Trophoblast cell (in vitro differentiated cells and primary cell): ENCODE measurements around the gene ABRACL.

Experiments used
- DNase-seq, 2 donors: peaks; one replicate each; pipeline ENCODE4 v3.0.0-alpha.2; 2016
- H2AFZ ChIP-seq: 2 replicates; pipeline ENCODE4 v1.6.1; 2013; ENCODE audit warnings: low read length, moderate library complexity, mild to moderate bottlenecking; ENCODE audit not compliant: insufficient read depth, poor library complexity
- H2AK5ac ChIP-seq: 2 replicates; pipeline ENCODE4 v1.6.1; 2013; ENCODE audit warnings: mild to moderate bottlenecking, low read length
- H2BK120ac ChIP-seq: 2 replicates; pipeline ENCODE4 v1.6.1; 2013; ENCODE audit warnings: low read length, mild to moderate bottlenecking, moderate library complexity; ENCODE audit not compliant: insufficient read depth, poor library complexity
- H2BK12ac ChIP-seq: 2 replicates; pipeline ENCODE4 v1.6.1; 2013; ENCODE audit warnings: mild to moderate bottlenecking, low read length, moderate library complexity
- H2BK5ac ChIP-seq: 2 replicates; pipeline ENCODE4 v1.6.1; 2013; ENCODE audit warnings: low read length, low read depth, moderate library complexity, mild to moderate bottlenecking; ENCODE audit not compliant: poor library complexity
- H3K14ac ChIP-seq: 2 replicates; pipeline ENCODE4 v1.6.1; 2013; ENCODE audit warnings: mild to moderate bottlenecking, low read length
- H3K18ac ChIP-seq: 2 replicates; pipeline ENCODE4 v1.6.1; 2013; ENCODE audit warnings: mild to moderate bottlenecking, low read length
- H3K23ac ChIP-seq: 2 replicates; pipeline ENCODE4 v1.6.1; 2013; ENCODE audit warnings: low read length
- H3K27ac ChIP-seq: 2 replicates; pipeline ENCODE4 v1.5.1; 2013; ENCODE audit warnings: low read depth, mild to moderate bottlenecking, inconsistent platforms, low read length, moderate library complexity
- H3K27me3 ChIP-seq: 2 replicates; pipeline ENCODE4 v1.6.1; 2013; ENCODE audit warnings: inconsistent platforms, mild to moderate bottlenecking, low read length, moderate library complexity; ENCODE audit not compliant: insufficient read depth
- H3K36me3 ChIP-seq, 2 experiments: 1 replicate in 1 of 2; 2 replicates in 1 of 2; pipeline ENCODE4 v1.6.1; 2013; ENCODE audit warnings: low read length in 2 of 2, mild to moderate bottlenecking in 2 of 2, moderate library complexity in 1 of 2; ENCODE audit not compliant: insufficient read depth in 2 of 2, control insufficient read depth in 1 of 2
- H3K4ac ChIP-seq: 2 replicates; pipeline ENCODE4 v1.6.1; 2013; ENCODE audit warnings: low read depth, mild to moderate bottlenecking, low read length, moderate library complexity
- H3K4me1 ChIP-seq, 2 experiments: 1 replicate in 1 of 2; 2 replicates in 1 of 2; pipeline ENCODE4 v1.6.1; 2013; ENCODE audit warnings: low read length in 2 of 2, mild to moderate bottlenecking in 2 of 2, moderate library complexity in 1 of 2; ENCODE audit not compliant: insufficient read depth in 2 of 2, control insufficient read depth in 1 of 2
- H3K4me2 ChIP-seq: 2 replicates; pipeline ENCODE4 v1.6.1; 2013; ENCODE audit warnings: inconsistent platforms, mild to moderate bottlenecking, low read length, moderate library complexity
- H3K4me3 ChIP-seq: 2 replicates; pipeline ENCODE4 v1.5.1; 2013; ENCODE audit warnings: mild to moderate bottlenecking, low read depth, low read length, inconsistent platforms
- H3K79me1 ChIP-seq: one replicate; pipeline ENCODE4 v1.6.1; 2013; ENCODE audit warnings: low read length
- H3K79me2 ChIP-seq: 2 replicates; pipeline ENCODE4 v1.6.1; 2013; ENCODE audit warnings: low read length, mild to moderate bottlenecking; ENCODE audit not compliant: control insufficient read depth, insufficient read depth, poor library complexity
- H3K9ac ChIP-seq: 2 replicates; pipeline ENCODE4 v1.6.1; 2013; ENCODE audit warnings: mild to moderate bottlenecking, low read length
- H3K9me3 ChIP-seq: 2 replicates; pipeline ENCODE4 v1.6.1; 2013; ENCODE audit warnings: low read depth, mild to moderate bottlenecking, control low read depth, inconsistent platforms, low read length; ENCODE audit not compliant: insufficient read depth
- H4K12ac ChIP-seq: 2 replicates; pipeline ENCODE4 v1.6.1; 2013; ENCODE audit warnings: low read depth, mild to moderate bottlenecking, low read length, moderate library complexity
- H4K8ac ChIP-seq: 2 replicates; pipeline ENCODE4 v1.6.1; 2013; ENCODE audit warnings: low read depth, mild to moderate bottlenecking, low read length, moderate library complexity
- H4K91ac ChIP-seq: one replicate; pipeline ENCODE4 v1.6.1; 2013; ENCODE audit warnings: low read depth, mild to moderate bottlenecking, low read length, moderate library complexity
- WGBS: extraction: QIAGEN DNeasy Blood & Tissue Kit; methylation state at CpG from one replicate; pipeline ENCODE4 v1.1.7; 2013; ENCODE audit warnings: missing lambda C conversion rate; ENCODE audit not compliant: insufficient read length, insufficient coverage; ENCODE audit errors: extremely low coverage; 5-methylcytosine and 5-hydroxymethylcytosine counted together

Gene ABRACL

DNA sequence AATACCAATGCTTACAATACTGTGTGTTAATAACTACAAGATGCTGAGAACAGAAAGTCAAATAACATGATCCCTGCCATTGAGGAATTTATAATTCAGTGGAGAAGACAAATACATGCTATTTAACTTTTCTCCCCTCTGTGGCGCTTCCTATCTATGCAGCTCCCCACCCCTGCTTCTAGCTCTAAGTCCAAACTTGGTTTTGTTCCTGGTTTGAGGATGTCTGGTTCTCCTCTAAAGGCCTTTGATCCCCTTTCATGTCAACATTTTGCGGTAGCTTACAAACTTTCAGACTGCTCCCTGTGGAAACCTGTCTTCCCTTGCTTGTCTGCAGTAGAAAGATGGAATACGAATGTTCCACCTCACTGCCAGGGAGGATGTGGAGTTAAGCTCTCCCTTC is 22.1 kb upstream of the ABRACL start:
- no peaks in the 10 kb centered on the region for H3K27me3 ChIP-seq
- H2AFZ ChIP-seq, result no peak overlapping the region
- no peak overlapping the region for H3K4ac ChIP-seq
- no peak overlapping the region for H2BK120ac ChIP-seq
- H3K9me3 ChIP-seq, result no peaks in the 10 kb centered on the region
- H2BK12ac ChIP-seq, result no peak overlapping the region
- H3K79me1 ChIP-seq, result no peaks in the 10 kb centered on the region
- H4K12ac ChIP-seq, result no peak overlapping the region
- no peak overlapping the region for H3K18ac ChIP-seq
- no peaks in the 10 kb centered on the region for H3K36me3 ChIP-seq
- no peak overlapping the region for H2BK5ac ChIP-seq
- no CpG with 5 or more reads among the region's 3 CpGs for WGBS
- no peak overlapping the region for H4K91ac ChIP-seq
- H3K4me1 ChIP-seq, result no peaks in the 10 kb centered on the region
- DNase-seq, result no peak
- no peak overlapping the region for H3K14ac ChIP-seq
- H3K4me2 ChIP-seq, result no peak overlapping the region
- H3K23ac ChIP-seq, result no peak overlapping the region
- no peaks in the 10 kb centered on the region for H3K79me2 ChIP-seq
- no peak overlapping the region for H3K9ac ChIP-seq
- no peak overlapping the region for H2AK5ac ChIP-seq
- H3K27ac ChIP-seq, result no peak overlapping the region
- no peak overlapping the region for H3K4me3 ChIP-seq
- H4K8ac ChIP-seq, result no peak overlapping the region

DNA sequence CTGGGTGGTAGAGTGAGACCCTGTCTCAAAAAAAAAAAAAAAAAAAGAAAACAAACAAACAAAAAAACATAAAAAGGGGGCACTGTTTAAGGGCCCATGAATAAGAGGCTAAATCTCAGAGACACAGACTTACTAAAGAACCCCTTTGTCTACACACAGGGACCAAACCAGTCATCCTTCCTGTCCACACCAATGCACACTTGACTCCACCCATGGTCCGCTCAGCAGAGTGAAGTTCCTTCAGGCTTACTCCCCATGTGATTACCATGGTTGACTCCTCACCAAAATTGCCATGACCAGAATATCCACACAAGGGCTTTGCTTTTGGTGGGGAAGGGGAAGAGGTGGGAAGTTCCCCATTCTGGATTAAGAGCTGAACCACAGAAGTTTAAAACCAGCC is 21.1 kb upstream of the ABRACL start:
- DNase-seq, result no peak
- Histone ChIP-seq H3K36me3 (no peaks in the 10 kb centered on the region), H3K18ac (no peak overlapping the region), H2BK12ac (no peak overlapping the region), H3K27ac (no peak overlapping the region), H2AK5ac (no peak overlapping the region), H3K4ac (no peak overlapping the region), H3K4me2 (no peak overlapping the region), H3K27me3 (no peaks in the 10 kb centered on the region), H2AFZ (no peak overlapping the region), H4K91ac (no peak overlapping the region), H3K9me3 (no peaks in the 10 kb centered on the region), H4K8ac (no peak overlapping the region), H3K14ac (no peak overlapping the region), H2BK120ac (no peak overlapping the region), H3K9ac (no peak overlapping the region), H4K12ac (no peak overlapping the region), H3K79me1 (no peaks in the 10 kb centered on the region), H3K4me1 (no peaks in the 10 kb centered on the region), H3K23ac (no peak overlapping the region), H3K4me3 (no peak overlapping the region), H2BK5ac (no peak overlapping the region), H3K79me2 (no peaks in the 10 kb centered on the region)
- WGBS, result no CpG with 5 or more reads among the region's 1 CpG

- Histone ChIP-seq H2AFZ (no peak overlapping the region), H2AK5ac (no peak overlapping the region), H3K79me2 (no peaks in the 10 kb centered on the region), H4K91ac (no peak overlapping the region), H3K14ac (no peak overlapping the region), H3K23ac (no peak overlapping the region), H3K27me3 (no peaks in the 10 kb centered on the region), H3K18ac (no peak overlapping the region), H2BK12ac (no peak overlapping the region), H2BK120ac (no peak overlapping the region), H3K4me1 (no peaks in the 10 kb centered on the region), H3K9ac (no peak overlapping the region), H3K4ac (no peak overlapping the region), H3K79me1 (no peaks in the 10 kb centered on the region), H3K36me3 (no peaks in the 10 kb centered on the region), H4K12ac (no peak overlapping the region), H4K8ac (no peak overlapping the region), H3K4me3 (no peak overlapping the region), H2BK5ac (no peak overlapping the region), H3K9me3 (no peaks in the 10 kb centered on the region), H3K27ac (no peak overlapping the region), H3K4me2 (no peak overlapping the region)
- no peak for DNase-seq
- WGBS, result no CpG with 5 or more reads among the region's 9 CpGs
Measured at GRCh38 chr6:139008117-139008516, 20.4 kb upstream of the ABRACL start.

GRCh38 chr6:139010674-139011073 is 17.9 kb upstream of the ABRACL start:
- Histone ChIP-seq H3K27ac (no peak overlapping the region), H3K9ac (no peak overlapping the region), H3K14ac (no peak overlapping the region), H4K12ac (no peak overlapping the region), H3K23ac (no peak overlapping the region), H3K4me1 (no peaks in the 10 kb centered on the region), H3K4me2 (no peak overlapping the region), H2AK5ac (no peak overlapping the region), H3K27me3 (no peaks in the 10 kb centered on the region), H3K79me2 (no peaks in the 10 kb centered on the region), H3K79me1 (no peaks in the 10 kb centered on the region), H3K9me3 (no peaks in the 10 kb centered on the region), H2BK12ac (no peak overlapping the region), H3K4ac (no peak overlapping the region), H2AFZ (no peak overlapping the region), H4K91ac (no peak overlapping the region), H4K8ac (no peak overlapping the region), H3K18ac (no peak overlapping the region), H2BK120ac (no peak overlapping the region), H3K36me3 (no peaks in the 10 kb centered on the region), H3K4me3 (no peak overlapping the region), H2BK5ac (no peak overlapping the region)
- no peak for DNase-seq

DNA sequence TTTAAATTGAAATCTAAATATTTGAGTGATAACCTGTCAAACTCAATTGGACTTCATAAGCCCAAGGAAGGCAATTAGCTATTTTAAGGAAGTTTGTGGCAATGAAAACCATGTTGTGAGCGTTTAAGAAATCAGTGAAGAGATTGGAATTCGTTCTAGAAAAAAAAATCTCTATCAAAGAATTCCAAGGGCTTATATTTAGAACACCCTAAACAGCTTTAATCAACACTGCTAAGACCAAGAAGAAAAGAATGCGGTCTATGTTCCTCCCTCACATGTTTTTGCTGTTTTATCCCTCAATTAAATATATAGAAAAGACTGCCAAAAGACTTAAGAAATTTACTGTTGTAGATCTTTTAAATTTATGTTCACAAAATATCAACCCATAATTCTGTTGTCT is 16.6 kb upstream of the ABRACL start:
- H2BK12ac ChIP-seq, result no peak overlapping the region
- H2BK5ac ChIP-seq, result no peak overlapping the region
- H3K9ac ChIP-seq, result no peak overlapping the region
- no peak overlapping the region for H3K18ac ChIP-seq
- H4K8ac ChIP-seq, result no peak overlapping the region
- no peak overlapping the region for H3K27ac ChIP-seq
- no CpG with 5 or more reads among the region's 3 CpGs for WGBS
- H3K4me2 ChIP-seq, result no peak overlapping the region
- no peaks in the 10 kb centered on the region for H3K4me1 ChIP-seq
- no peak overlapping the region for H4K12ac ChIP-seq
- H3K36me3 ChIP-seq, result no peaks in the 10 kb centered on the region
- no peak overlapping the region for H4K91ac ChIP-seq
- no peak overlapping the region for H2AK5ac ChIP-seq
- H3K9me3 ChIP-seq, result no peaks in the 10 kb centered on the region
- H3K14ac ChIP-seq, result no peak overlapping the region
- H3K23ac ChIP-seq, result no peak overlapping the region
- H2BK120ac ChIP-seq, result no peak overlapping the region
- no peaks in the 10 kb centered on the region for H3K27me3 ChIP-seq
- no peaks in the 10 kb centered on the region for H3K79me1 ChIP-seq
- H3K79me2 ChIP-seq, result no peaks in the 10 kb centered on the region
- no peak overlapping the region for H3K4me3 ChIP-seq
- DNase-seq, result no peak
- H2AFZ ChIP-seq, result no peak overlapping the region
- H3K4ac ChIP-seq, result no peak overlapping the region
